Ishikawa (cell line): ENCODE measurements around the gene ABHD2.
A peak's percentile ranks its signal among the peaks of the same experiment; 100 is the strongest.

Source experiments
- CEBPB ChIP-seq: IDR thresholded peaks from 2 replicates; pipeline ENCODE4 v1.6.1; 2012
- CREB1 ChIP-seq: IDR thresholded peaks from 2 replicates; pipeline ENCODE4 v1.6.1; 2012; ENCODE audit warnings: low read depth
- EGR1 ChIP-seq: IDR thresholded peaks from 2 replicates; pipeline ENCODE4 v1.6.1; 2012
- EP300 ChIP-seq: IDR thresholded peaks from 2 replicates; pipeline ENCODE4 v1.6.1; 2012; ENCODE audit warnings: borderline replicate concordance
- FOXM1 ChIP-seq: IDR thresholded peaks from 2 replicates; pipeline ENCODE4 v1.6.1; 2012; ENCODE audit warnings: low read depth, borderline replicate concordance
- NFIC ChIP-seq: IDR thresholded peaks from 2 replicates; pipeline ENCODE4 v1.6.1; 2012
- RAD21 ChIP-seq: IDR thresholded peaks from 2 replicates; pipeline ENCODE4 v1.6.1; 2012; ENCODE audit warnings: low read depth
- REST ChIP-seq: IDR thresholded peaks from 2 replicates; pipeline ENCODE4 v1.6.1; 2012; ENCODE audit warnings: low read depth, mild to moderate bottlenecking
- TAF1 ChIP-seq: IDR thresholded peaks from 2 replicates; pipeline ENCODE4 v1.6.1; 2012; ENCODE audit warnings: low read depth, mild to moderate bottlenecking
- TCF12 ChIP-seq: IDR thresholded peaks from 2 replicates; pipeline ENCODE4 v1.6.1; 2012; ENCODE audit warnings: low read depth
- TEAD4 ChIP-seq: IDR thresholded peaks from 2 replicates; pipeline ENCODE4 v1.6.1; 2012
- USF1 ChIP-seq: IDR thresholded peaks from 2 replicates; pipeline ENCODE4 v1.6.1; 2012
- YY1 ChIP-seq: IDR thresholded peaks from 2 replicates; pipeline ENCODE4 v1.6.1; 2012; ENCODE audit warnings: low read depth
- ZBTB7A ChIP-seq: IDR thresholded peaks from 2 replicates; pipeline ENCODE4 v1.6.1; 2012; ENCODE audit warnings: low read depth
- TF ChIP-seq, protein P1 (sequence below): IDR thresholded peaks from 2 replicates; pipeline ENCODE4 v1.6.1; 2012

The ABHD2 gene

DNA sequence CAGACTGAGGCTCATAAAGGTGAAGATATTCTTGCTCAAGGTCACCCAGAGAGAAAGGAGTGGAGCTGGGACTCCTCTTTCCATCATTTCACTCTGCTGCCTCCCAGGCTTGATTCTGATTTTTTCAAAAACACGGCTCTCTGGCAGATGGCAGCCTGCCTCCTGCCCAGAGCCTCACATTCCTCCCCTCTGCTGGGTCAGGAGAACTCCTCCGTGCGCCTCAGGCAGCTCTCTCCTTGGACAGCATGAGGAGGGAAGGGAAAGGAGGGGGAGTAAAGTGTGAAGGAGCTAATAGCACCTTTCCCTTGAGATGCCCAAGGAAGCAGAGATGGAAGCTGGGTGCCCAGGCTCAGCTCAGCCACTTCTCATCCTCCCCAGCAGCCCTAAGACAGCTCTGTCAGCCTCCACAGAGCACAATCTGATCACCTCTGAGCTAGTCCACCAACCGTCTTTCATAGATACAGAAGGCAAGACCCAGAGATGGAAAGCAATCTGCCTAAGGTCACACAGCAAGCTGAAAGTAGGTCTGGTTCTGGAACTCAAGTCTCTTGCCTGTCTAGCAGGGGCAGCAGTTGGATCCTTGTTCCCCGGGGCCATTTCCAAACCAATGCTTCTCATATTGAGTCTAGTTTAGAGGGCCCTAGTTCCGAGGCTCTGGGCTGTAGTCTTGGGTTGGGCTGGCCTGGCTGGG, 129.6 kb downstream of the ABHD2 start:
- TF ChIP-seq USF1 (no peak), CREB1 (no peak), YY1 (no peak), FOXM1 (no peak), CEBPB (no peak), REST (no peak), ZBTB7A (no peak), TEAD4 (no peak)
- TF ChIP-seq, protein P1, sequence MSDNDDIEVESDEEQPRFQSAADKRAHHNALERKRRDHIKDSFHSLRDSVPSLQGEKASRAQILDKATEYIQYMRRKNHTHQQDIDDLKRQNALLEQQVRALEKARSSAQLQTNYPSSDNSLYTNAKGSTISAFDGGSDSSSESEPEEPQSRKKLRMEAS = no peak

DNA sequence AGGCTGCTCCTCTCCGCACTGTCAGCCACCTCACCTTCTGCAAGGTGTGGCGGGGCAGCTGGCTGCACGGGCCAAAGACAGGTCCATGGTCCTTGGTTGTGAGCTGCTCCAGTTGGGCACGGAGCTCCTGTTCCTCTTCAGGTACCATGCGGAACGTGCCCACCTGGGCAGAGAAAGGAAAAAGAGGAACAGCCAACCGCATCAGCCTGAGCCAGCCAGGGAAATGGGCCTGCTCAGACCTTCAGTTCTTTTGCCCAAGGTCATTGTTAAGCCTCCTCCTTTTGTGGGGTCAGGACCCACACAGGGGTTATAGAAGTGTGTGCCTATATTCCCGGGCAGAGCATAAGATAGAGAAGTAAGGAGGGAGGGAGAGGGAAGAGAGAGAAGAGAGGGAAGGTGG, 130.3 kb downstream of the ABHD2 start:
- TF ChIP-seq FOXM1 = no peak
- TF ChIP-seq RAD21 = no peak
- TF ChIP-seq ZBTB7A = no peak

GRCh38 chr15:89221543-89221942, 133.3 kb downstream of the ABHD2 start, which contains the start of gene RLBP1:
Gene RLBP1, minus strand, starts transcription at chr15:89221579. Its CDS starts 2,604 bp downstream, at chr15:89218975.
- TF ChIP-seq YY1 (no peak), ZBTB7A (no peak), FOXM1 (no peak), CEBPB (no peak), NFIC (no peak), TEAD4 (no peak), RAD21 (no peak), EGR1 (no peak), REST (no peak)
- TF ChIP-seq, protein P1 = no peak

DNA sequence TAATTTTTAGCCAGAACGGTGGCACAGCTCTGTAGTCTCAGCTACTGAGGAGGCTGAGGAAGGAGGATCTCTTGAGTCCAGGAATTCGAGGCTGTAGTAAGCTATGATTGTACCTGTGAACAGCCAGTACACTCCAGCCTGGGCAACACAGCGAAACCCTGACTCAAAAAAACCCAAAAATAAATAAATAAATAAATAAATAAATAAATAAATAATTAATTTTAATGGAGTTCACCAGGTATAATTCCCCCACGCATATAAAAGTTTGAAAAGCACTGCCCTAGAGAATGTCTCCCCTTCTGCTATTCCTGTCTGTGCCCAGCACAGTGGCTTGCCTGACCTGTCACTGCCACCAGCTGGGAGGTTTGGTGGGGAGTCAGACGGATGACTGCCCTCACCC, 137.3 kb downstream of the ABHD2 start:
- TF ChIP-seq NFIC (no peak), EGR1 (no peak), TCF12 (no peak), TEAD4 (no peak), CEBPB (no peak), REST (no peak), EP300 (no peak)

GRCh38 chr15:89226359-89227221, 138.3 kb downstream of the ABHD2 start:
- 0 out of 2 replicates have a peak, but pooled peaks have one; percentile 34 for TF ChIP-seq NFIC
- no peak for TF ChIP-seq TAF1
- no peak for TF ChIP-seq USF1
